K562 (cell line): ENCODE results near the gene FARP1. TPM values are rescaled to one million over a fixed set of nuclear protein-coding genes. Genes with fewer than 3 reads are reported as not detected.

Experiments used
- ATAC-seq: fragments of 200-7000 bp; cut with Tn5 transposase; 3 replicates; pipeline ENCODE4 v1.9.1; 2020; ENCODE audit warnings: moderate library complexity
- BruUV-seq: library from RNA; stranded (reverse); fragments of 400-500 nt; replicated peaks from 2 replicates; lab custom pipeline; 2021; lab: Mats Ljungman, UMichigan
- CTCF ChIA-PET: fragments of 300-600 bp; formaldehyde crosslinking; extraction: SDS; loops from one replicate; lab custom pipeline; 2021; ENCODE audit warnings: low intra/inter-chr PET ratio; lab: Yijun Ruan, JAX
- POLR2A ChIA-PET: fragments of 300-600, 350-650 bp; sonication (Branson Sonifier 250); formaldehyde crosslinking; extraction: SDS; loops from one replicate; lab custom pipeline; 2021; ENCODE audit warnings: antibody characterized with exemption, inconsistent platforms; lab: Yijun Ruan, JAX
- DNase-seq, 4 experiments: peaks; one replicate each; pipeline versions ENCODE4 v3.0.0 to v3.0.0-alpha.2; 2011 to 2018; ENCODE audit warnings: low spot score in 3 of 4, mixed read lengths in 3 of 4; ENCODE audit errors: extremely low read depth in 1 of 4
- FAIRE-seq: peaks from 2 replicates; lab custom pipeline; 2011; peaks lifted over from hg19 to GRCh38; lab: Jason Lieb, UNC
- H2AFZ ChIP-seq: 2 replicates; pipeline ENCODE4 v1.6.0; 2011; ENCODE audit warnings: low read depth, low read length, control low read depth, inconsistent platforms
- H3K27ac ChIP-seq: fragments of 200-600 bp; 3 replicates; pipeline ENCODE4 v1.8.0; 2011; ENCODE audit warnings: low read depth, mild to moderate bottlenecking, control low read depth, inconsistent platforms, low read length, moderate library complexity, mixed read lengths; ENCODE audit errors: extremely low read depth
- H3K27me3 ChIP-seq, 2 experiments: fragments of 300-600 bp in 1 of 2; 2 replicates in 1 of 2; 3 replicates in 1 of 2; pipeline versions ENCODE4 v1.6.0 to v1.8.0; 2011; ENCODE audit warnings: inconsistent platforms in 2 of 2, low read length in 2 of 2, mild to moderate bottlenecking in 1 of 2, mixed read lengths in 1 of 2, moderate library complexity in 1 of 2; ENCODE audit not compliant: control insufficient read depth in 2 of 2, insufficient read depth in 2 of 2
- H3K36me3 ChIP-seq: fragments of 300-600 bp; 3 replicates; pipeline ENCODE4 v1.8.0; 2011; ENCODE audit warnings: mild to moderate bottlenecking, low read length, inconsistent platforms; ENCODE audit not compliant: control insufficient read depth, insufficient read depth
- H3K4me1 ChIP-seq, 2 experiments: fragments of 200-600 bp in 1 of 2; replicated peaks in 1 of 2; 2 replicates in 1 of 2; 3 replicates in 1 of 2; pipeline versions ENCODE4 v1.5.1 to v1.8.0; 2011; ENCODE audit warnings: inconsistent platforms in 2 of 2, low read length in 2 of 2, mild to moderate bottlenecking in 1 of 2, mixed read lengths in 1 of 2, moderate library complexity in 1 of 2; ENCODE audit not compliant: control insufficient read depth in 2 of 2, insufficient read depth in 2 of 2
- H3K4me2 ChIP-seq: 2 replicates; pipeline ENCODE4 v1.6.1; 2011; ENCODE audit warnings: low read length, control low read depth, inconsistent platforms, mixed read lengths; ENCODE audit not compliant: insufficient read depth
- H3K4me3 ChIP-seq: fragments of 200-600 bp; sonication (generic), shearing (Covaris generic); 2 replicates; pipeline ENCODE4 v1.5.1; 2016; ENCODE audit warnings: control low read depth, inconsistent platforms
- H3K79me2 ChIP-seq: fragments of 200-600 bp; 3 replicates; pipeline ENCODE4 v1.8.0; 2011; ENCODE audit warnings: low read length, inconsistent platforms; ENCODE audit not compliant: control insufficient read depth, insufficient read depth
- H3K9ac ChIP-seq, 2 experiments: 2 replicates each; pipeline versions ENCODE4 v1.6.0 to v1.6.1; 2011; ENCODE audit warnings: low read depth in 2 of 2, low read length in 2 of 2, control low read depth in 1 of 2, inconsistent platforms in 1 of 2, mild to moderate bottlenecking in 1 of 2, mixed read lengths in 1 of 2; ENCODE audit not compliant: insufficient read depth in 1 of 2
- H3K9me1 ChIP-seq: one replicate; pipeline ENCODE4 v1.6.0; 2011; ENCODE audit warnings: inconsistent platforms, mild to moderate bottlenecking, low read length, moderate library complexity; ENCODE audit not compliant: control insufficient read depth, insufficient read depth
- H3K9me3 ChIP-seq: replicated peaks from 2 replicates; pipeline ENCODE4 v1.5.1; 2011; ENCODE audit warnings: low read depth, low read length, inconsistent platforms; ENCODE audit not compliant: control insufficient read depth, insufficient read depth
- H4K20me1 ChIP-seq: replicated peaks from 2 replicates; pipeline ENCODE4 v1.6.1; 2011; ENCODE audit warnings: low read length, inconsistent platforms, mixed read lengths; ENCODE audit not compliant: control insufficient read depth, insufficient read depth
- CBFA2T3 ChIP-seq: fragments of 450-650 bp; IDR thresholded peaks from 2 replicates; pipeline ENCODE4 v1.6.1; 2017
- KAT8 ChIP-seq: fragments of 450-650 bp; IDR thresholded peaks from 2 replicates; pipeline ENCODE4 v1.6.1; 2016; ENCODE audit warnings: low read depth, mild to moderate bottlenecking
- RAD21 ChIP-seq, 2 experiments: fragments of 250-450 bp in 1 of 2; fragments of 450-650 bp in 1 of 2; sonication (Bioruptor Pico) in 1 of 2; formaldehyde crosslinking in 1 of 2; IDR thresholded peaks in 1 of 2; conservative IDR thresholded peaks in 1 of 2; 2 replicates each; pipeline versions ENCODE4 v1.4.0 to v1.8.0; 2020 to 2022; ENCODE audit warnings: mild to moderate bottlenecking in 2 of 2, moderate library complexity in 1 of 2
- TRIM28 ChIP-seq: fragments of 450-650 bp; IDR thresholded peaks from 2 replicates; pipeline ENCODE4 v1.6.1; 2017
- WGBS: fragments of 100-300 bp; shearing (Covaris generic); methylation state at CpG from one replicate; pipeline ENCODE4 v1.1.6; 2016; ENCODE audit warnings: low coverage, mixed read lengths; ENCODE audit not compliant: insufficient coverage; ENCODE audit errors: missing lambda C conversion rate; 5-methylcytosine and 5-hydroxymethylcytosine counted together
- in situ Hi-C: fragments of 300-500 bp; cut with MboI; formaldehyde crosslinking; loops from 4 replicates; pipeline ENCODE4 v1.15.0; 2018; ENCODE audit warnings: inconsistent platforms, mixed read lengths
- intact Hi-C: fragments of 100-400 bp; cut with micrococcal nuclease; formaldehyde crosslinking; loops from 2 replicates; pipeline ENCODE4 v1.14.2; 2022
- polyA plus RNA-seq, 8 experiments: library from polyadenylated mRNA; depleted of rRNA in 4 of 8; stranded (reverse) in 5 of 8; unstranded in 3 of 8; fragments of >200 nt; fragmentation: Nextera tagmentation in 2 of 8; fragmentation: Illumina TruSeq in 1 of 8; extraction: Ambion mirVana in 2 of 8; extraction: Trizol in 1 of 8; gene quantifications; 2 replicates each; pipeline versions ENCODE4 v1.2.1 to v1.2.3, GENCODE V29; 2011 to 2014; ENCODE audit warnings: inconsistent platforms in 1 of 8, missing spikeins in 1 of 8
- total RNA-seq, 7 experiments: library from RNA; depleted of rRNA in 6 of 7; stranded (reverse); fragments of >200 nt in 6 of 7; fragmentation: Illumina TruSeq in 2 of 7; extraction: Trizol in 2 of 7; gene quantifications; 2 replicates each; pipeline versions ENCODE4 v1.2.1 to v1.2.3, GENCODE V29; 2011 to 2021; ENCODE audit warnings: low replicate concordance in 1 of 7
- TF ChIP-seq, protein P1 (sequence below), 3 experiments: IDR thresholded peaks in 2 of 3; conservative IDR thresholded peaks in 1 of 3; 2 replicates each; pipeline ENCODE4 v1.5.1; 2011 to 2012; ENCODE audit warnings: low read length in 3 of 3, mild to moderate bottlenecking in 3 of 3, control low read depth in 2 of 3, improper control_type of control experiment in 1 of 3, inconsistent platforms in 1 of 3, low read depth in 1 of 3, mixed read lengths in 1 of 3, moderate library complexity in 1 of 3; ENCODE audit not compliant: insufficient read depth in 2 of 3
- TF ChIP-seq, protein P2 (sequence below): fragments of 450-650 bp; IDR thresholded peaks from 2 replicates; pipeline ENCODE4 v1.6.1; 2016
- TF ChIP-seq, protein P3 (sequence below): conservative IDR thresholded peaks from 2 replicates; pipeline ENCODE4 v1.6.1; 2011; ENCODE audit warnings: low read depth, mild to moderate bottlenecking, low read length; ENCODE audit not compliant: control insufficient read depth

FARP1 gene
- total and polyA plus RNA-seq, 9 of the 15 experiments (the other 6 are each of a cell fraction or from before 2014, with no cell fraction given): 0.03 to 0.29 (median 0.05) TPM; not detected in 3

DNA sequence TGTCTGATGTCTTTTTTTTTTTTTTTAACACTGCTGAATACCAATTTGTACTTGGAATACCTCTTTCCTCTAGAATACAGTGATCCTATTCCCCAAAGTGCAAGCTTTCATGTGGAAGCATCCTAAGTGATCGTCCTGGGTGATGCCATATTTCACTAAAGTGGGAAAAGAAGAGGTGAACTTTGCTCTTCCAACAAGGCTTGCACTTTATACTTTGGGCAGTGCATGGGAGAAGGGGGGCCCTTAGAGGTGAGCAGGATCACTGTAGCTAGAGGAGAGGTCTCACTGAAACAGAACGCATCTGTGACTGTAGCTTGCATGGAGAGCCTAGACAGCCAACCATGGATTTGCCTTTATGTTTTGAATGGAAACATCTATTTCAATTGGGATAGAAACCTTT lies 260.2 kb downstream of the FARP1 start:
- FAIRE-seq (no peak), ATAC-seq (no peak)
- CTCF ChIA-PET: no interaction called here

DNA sequence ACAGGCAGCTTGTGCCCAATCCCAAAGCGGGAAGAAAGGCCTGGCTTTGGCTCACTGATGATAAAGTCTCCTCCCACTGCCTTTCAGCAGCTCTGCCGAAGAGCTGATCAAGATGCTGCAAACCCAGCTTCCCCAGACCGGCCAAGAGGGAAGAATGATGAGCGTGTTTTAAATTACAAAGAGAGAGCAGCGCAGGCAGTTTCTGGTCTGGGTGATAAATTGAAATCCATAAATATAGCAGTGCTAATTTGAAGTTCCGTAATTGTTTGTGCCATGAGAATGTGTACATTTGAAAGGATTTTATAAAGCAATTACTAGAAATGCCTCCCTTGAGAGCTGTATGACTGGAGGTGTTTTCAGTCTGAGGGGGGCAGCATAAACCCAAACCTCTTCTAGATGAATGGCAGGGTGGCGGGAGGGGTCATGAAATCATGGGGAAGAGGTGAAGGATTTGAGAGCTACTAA lies 262.2 kb downstream of the FARP1 start:
- Histone ChIP-seq H3K27me3 (peaks cover 21 to 43% of the 10 kb centered on the region in 2 experiments), H3K9me3 (no peaks in the 10 kb centered on the region), H3K4me1 (no peaks in the 10 kb centered on the region), H3K36me3 (no peaks in the 10 kb centered on the region)
- POLR2A ChIA-PET: no interaction called here
- intact Hi-C loops: no loop called here
- ATAC-seq (0 out of 3 replicates have a peak, but pooled peaks have one; percentile 53), FAIRE-seq (no peak)
- TF ChIP-seq, protein P1, sequence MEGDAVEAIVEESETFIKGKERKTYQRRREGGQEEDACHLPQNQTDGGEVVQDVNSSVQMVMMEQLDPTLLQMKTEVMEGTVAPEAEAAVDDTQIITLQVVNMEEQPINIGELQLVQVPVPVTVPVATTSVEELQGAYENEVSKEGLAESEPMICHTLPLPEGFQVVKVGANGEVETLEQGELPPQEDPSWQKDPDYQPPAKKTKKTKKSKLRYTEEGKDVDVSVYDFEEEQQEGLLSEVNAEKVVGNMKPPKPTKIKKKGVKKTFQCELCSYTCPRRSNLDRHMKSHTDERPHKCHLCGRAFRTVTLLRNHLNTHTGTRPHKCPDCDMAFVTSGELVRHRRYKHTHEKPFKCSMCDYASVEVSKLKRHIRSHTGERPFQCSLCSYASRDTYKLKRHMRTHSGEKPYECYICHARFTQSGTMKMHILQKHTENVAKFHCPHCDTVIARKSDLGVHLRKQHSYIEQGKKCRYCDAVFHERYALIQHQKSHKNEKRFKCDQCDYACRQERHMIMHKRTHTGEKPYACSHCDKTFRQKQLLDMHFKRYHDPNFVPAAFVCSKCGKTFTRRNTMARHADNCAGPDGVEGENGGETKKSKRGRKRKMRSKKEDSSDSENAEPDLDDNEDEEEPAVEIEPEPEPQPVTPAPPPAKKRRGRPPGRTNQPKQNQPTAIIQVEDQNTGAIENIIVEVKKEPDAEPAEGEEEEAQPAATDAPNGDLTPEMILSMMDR (IDR thresholded peaks at IDR 0.05 in 2 of 3, conservative IDR thresholded peaks at IDR 0.05 in 1 of 3; ENCODE audit: insufficient read depth in 2 of 3, low read depth in 1 of 3, low read length in 3 of 3): peak in 2 of 3 experiments; percentile 12 to 20; a peak in 2 of 6 replicates
- TF ChIP-seq TRIM28 (no peak), CBFA2T3 (no peak), RAD21 (CRISPR knock-in tag; conservative IDR thresholded peaks at IDR 0.05 in 1 of 2, IDR thresholded peaks at IDR 0.05 in 1 of 2) (peak in 1 of 2 experiments; percentile 26; a peak in 1 of 4 replicates)
- TF ChIP-seq, protein P2, sequence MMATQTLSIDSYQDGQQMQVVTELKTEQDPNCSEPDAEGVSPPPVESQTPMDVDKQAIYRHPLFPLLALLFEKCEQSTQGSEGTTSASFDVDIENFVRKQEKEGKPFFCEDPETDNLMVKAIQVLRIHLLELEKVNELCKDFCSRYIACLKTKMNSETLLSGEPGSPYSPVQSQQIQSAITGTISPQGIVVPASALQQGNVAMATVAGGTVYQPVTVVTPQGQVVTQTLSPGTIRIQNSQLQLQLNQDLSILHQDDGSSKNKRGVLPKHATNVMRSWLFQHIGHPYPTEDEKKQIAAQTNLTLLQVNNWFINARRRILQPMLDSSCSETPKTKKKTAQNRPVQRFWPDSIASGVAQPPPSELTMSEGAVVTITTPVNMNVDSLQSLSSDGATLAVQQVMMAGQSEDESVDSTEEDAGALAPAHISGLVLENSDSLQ: 0 out of 2 replicates have a peak, but pooled peaks have one; percentile 7
- TF ChIP-seq, protein P3, sequence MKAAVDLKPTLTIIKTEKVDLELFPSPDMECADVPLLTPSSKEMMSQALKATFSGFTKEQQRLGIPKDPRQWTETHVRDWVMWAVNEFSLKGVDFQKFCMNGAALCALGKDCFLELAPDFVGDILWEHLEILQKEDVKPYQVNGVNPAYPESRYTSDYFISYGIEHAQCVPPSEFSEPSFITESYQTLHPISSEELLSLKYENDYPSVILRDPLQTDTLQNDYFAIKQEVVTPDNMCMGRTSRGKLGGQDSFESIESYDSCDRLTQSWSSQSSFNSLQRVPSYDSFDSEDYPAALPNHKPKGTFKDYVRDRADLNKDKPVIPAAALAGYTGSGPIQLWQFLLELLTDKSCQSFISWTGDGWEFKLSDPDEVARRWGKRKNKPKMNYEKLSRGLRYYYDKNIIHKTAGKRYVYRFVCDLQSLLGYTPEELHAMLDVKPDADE: no peak
- TF ChIP-seq, all 486 proteins: peak for 3
- Histone ChIP-seq H3K9ac (no peak overlapping the region), H2AFZ (no peak overlapping the region), H3K4me3 (no peak overlapping the region), H3K27ac (no peak overlapping the region), H3K79me2 (no peaks in the 10 kb centered on the region), H3K4me2 (no peak overlapping the region), H3K9me1 (no peaks in the 10 kb centered on the region), H4K20me1 (no peaks in the 10 kb centered on the region)
- 2% methylated on average over 6 of the region's 7 CpGs for WGBS
- DNase-seq: peak in 2 of 4 experiments; percentile 7
- CTCF ChIA-PET: no interaction called here
- in situ Hi-C loops: no loop called here
- BruUV-seq: no TSS peak

More for the DNA sequence above, 260.2 kb downstream of the FARP1 start:
- H3K4me1 ChIP-seq: no peaks in the 10 kb centered on the region
- H3K9me3 ChIP-seq: no peaks in the 10 kb centered on the region
- H3K79me2 ChIP-seq: no peaks in the 10 kb centered on the region
- in situ Hi-C loops: no loop called here
- no peak overlapping the region for H3K9ac ChIP-seq
- H3K27ac ChIP-seq: no peak overlapping the region
- no peak overlapping the region for H2AFZ ChIP-seq
- H3K4me2 ChIP-seq: no peak overlapping the region
- H3K27me3 ChIP-seq: peaks cover 14 to 26% of the 10 kb centered on the region in 2 experiments
- POLR2A ChIA-PET: no interaction called here
- intact Hi-C loops: no loop called here
- no peak for TF ChIP-seq KAT8
- H3K4me3 ChIP-seq: no peak overlapping the region
- no peaks in the 10 kb centered on the region for H3K9me1 ChIP-seq
- BruUV-seq: no TSS peak
- no peak for DNase-seq
- H4K20me1 ChIP-seq: no peaks in the 10 kb centered on the region; the same call in 1 of the 2 replicates
- no peaks in the 10 kb centered on the region for H3K36me3 ChIP-seq
- 0% methylated on average over 1 of the region's 2 CpGs for WGBS
